Caco-2 (cell line): Measurements from ENCODE around the gene VAT1L. TPM values are rescaled to one million over a fixed set of nuclear protein-coding genes. Genes with fewer than 3 reads are reported as not detected.

Experiments used
- BruUV-seq: library from RNA; stranded (reverse); fragments of 400-500 nt; replicated peaks from 2 replicates; lab custom pipeline; 2021; lab: Mats Ljungman, UMichigan
- CTCF ChIA-PET: fragments of 300-600 bp; sonication (Branson Sonifier 250); formaldehyde crosslinking; loops from one replicate; lab custom pipeline; 2022; ENCODE audit warnings: antibody characterized with exemption; lab: Charles Lee
- POLR2A ChIA-PET: fragments of 300-600 bp; sonication (Branson Sonifier 250); formaldehyde crosslinking; loops from one replicate; lab custom pipeline; 2022; ENCODE audit warnings: antibody characterized with exemption; lab: Charles Lee
- DNase-seq, 2 experiments: peaks; one replicate each; pipeline versions ENCODE4 v3.0.0 to v3.0.0-alpha.2; 2020 to 2022
- H3K27me3 ChIP-seq: replicated peaks from 2 replicates; pipeline ENCODE4 v1.6.0; 2011; ENCODE audit warnings: low read length; ENCODE audit not compliant: control insufficient read depth, insufficient read depth
- H3K36me3 ChIP-seq: 2 replicates; pipeline ENCODE4 v1.5.1; 2011; ENCODE audit warnings: low read length; ENCODE audit not compliant: control insufficient read depth, insufficient read depth
- H3K4me1 ChIP-seq: fragments of 250-450 bp; sonication (Bioruptor Pico); 2 replicates; pipeline ENCODE4 v1.5.1; 2020; ENCODE audit warnings: mild to moderate bottlenecking
- H3K4me3 ChIP-seq: 2 replicates; pipeline ENCODE4 v1.5.1; 2011; ENCODE audit warnings: low read depth, mild to moderate bottlenecking, control low read depth, low read length
- H3K9me3 ChIP-seq: fragments of 250-450 bp; sonication (Bioruptor Pico); 2 replicates; pipeline ENCODE4 v1.5.1; 2020; ENCODE audit warnings: mild to moderate bottlenecking, moderate library complexity
- H3K27ac Mint-ChIP-seq: one replicate; pipeline ENCODE4 v1.8.0; 2022; ENCODE audit warnings: mixed read lengths; ENCODE audit not compliant: unreplicated experiment
- H3K27me3 Mint-ChIP-seq: one replicate; pipeline ENCODE4 v1.8.0; 2022; ENCODE audit warnings: mixed read lengths; ENCODE audit not compliant: insufficient read depth, unreplicated experiment
- H3K36me3 Mint-ChIP-seq: one replicate; pipeline ENCODE4 v1.8.0; 2022; ENCODE audit warnings: mild to moderate bottlenecking, mixed read lengths; ENCODE audit not compliant: insufficient read depth, unreplicated experiment
- H3K4me1 Mint-ChIP-seq: one replicate; pipeline ENCODE4 v1.8.0; 2022; ENCODE audit warnings: low read depth, mixed read lengths; ENCODE audit not compliant: unreplicated experiment
- H3K4me3 Mint-ChIP-seq: one replicate; pipeline ENCODE4 v1.8.0; 2022; ENCODE audit warnings: mild to moderate bottlenecking, moderate library complexity, mixed read lengths; ENCODE audit not compliant: unreplicated experiment
- H3K9me3 Mint-ChIP-seq: one replicate; pipeline ENCODE4 v1.8.0; 2022; ENCODE audit warnings: mixed read lengths; ENCODE audit not compliant: unreplicated experiment
- CTCF ChIP-seq, 2 experiments: fragments of 200-600 bp in 1 of 2; IDR thresholded peaks; 1 replicate in 1 of 2; 2 replicates in 1 of 2; pipeline versions ENCODE4 v1.5.1 to v1.8.0; 2011 to 2022; ENCODE audit warnings: antibody characterized with exemption in 1 of 2, control low read depth in 1 of 2, inconsistent platforms in 1 of 2, low read depth in 1 of 2, low read length in 1 of 2, mild to moderate bottlenecking in 1 of 2, moderate library complexity in 1 of 2; ENCODE audit not compliant: insufficient read depth in 1 of 2, severe bottlenecking in 1 of 2, unreplicated experiment in 1 of 2
- intact Hi-C: fragments of 100-400 bp; cut with micrococcal nuclease; formaldehyde crosslinking; loops from one replicate; pipeline ENCODE4 v1.10.0; 2022; ENCODE audit not compliant: unreplicated experiment
- total RNA-seq: library from RNA; stranded (reverse); gene quantifications from 2 replicates; pipeline ENCODE4 v1.2.3, GENCODE V29; 2022

The VAT1L gene
- total RNA-seq, 1 experiment from 2014 or later = not detected

- POLR2A ChIA-PET = no interaction called here
These were observed 24.6 kb downstream of the VAT1L start for GRCh38 chr16:77812856-77813500.

GRCh38 chr16:77816293-77816692, 27.9 kb downstream of the VAT1L start:
- Mint-ChIP-seq H3K36me3 (no peaks in the 10 kb centered on the region), H3K27ac (no peak overlapping the region), H3K27me3 (peaks cover 14% of the 10 kb centered on the region), H3K9me3 (no peaks in the 10 kb centered on the region), H3K4me3 (no peak overlapping the region), H3K4me1 (no peaks in the 10 kb centered on the region)
- H3K4me1 ChIP-seq = 0 out of 2 replicates have a peak, but pooled peaks cover 5% of the 10 kb centered on the region
- DNase-seq = no peak
- H3K9me3 ChIP-seq = no peaks in the 10 kb centered on the region
- H3K27me3 ChIP-seq = no peaks in the 10 kb centered on the region
- CTCF ChIA-PET = no interaction called here
- intact Hi-C loops = no loop called here
- POLR2A ChIA-PET = no interaction called here
- no peak for TF ChIP-seq CTCF (IDR thresholded peaks at IDR 0.05; ENCODE audit: insufficient read depth in 1 of 2, low read depth in 1 of 2, low read length in 1 of 2, severe bottlenecking in 1 of 2, unreplicated experiment in 1 of 2)
- no TSS peak for BruUV-seq
- H3K36me3 ChIP-seq = no peaks in the 10 kb centered on the region
- H3K4me3 ChIP-seq = no peak overlapping the region

More at GRCh38 chr16:77812856-77813500, 24.6 kb downstream of the VAT1L start:
- Histone ChIP-seq H3K36me3 (no peaks in the 10 kb centered on the region), H3K4me3 (no peak overlapping the region), H3K4me1 (0 out of 2 replicates have a peak, but pooled peaks cover 5% of the 10 kb centered on the region), H3K27me3 (no peaks in the 10 kb centered on the region), H3K9me3 (peaks cover 8% of the 10 kb centered on the region; the same call in 1 of the 2 replicates)
- no peak overlapping the region for H3K4me3 Mint-ChIP-seq
- DNase-seq = no peak
- no peak overlapping the region for H3K27ac Mint-ChIP-seq
- intact Hi-C loops = no loop called here
- H3K36me3 Mint-ChIP-seq = no peaks in the 10 kb centered on the region
- H3K4me1 Mint-ChIP-seq = no peaks in the 10 kb centered on the region
- CTCF ChIA-PET = no interaction called here
- no peaks in the 10 kb centered on the region for H3K9me3 Mint-ChIP-seq
- TF ChIP-seq CTCF (IDR thresholded peaks at IDR 0.05; ENCODE audit: insufficient read depth in 1 of 2, low read depth in 1 of 2, low read length in 1 of 2, severe bottlenecking in 1 of 2, unreplicated experiment in 1 of 2) = no peak
- BruUV-seq = no TSS peak
- peaks cover 9% of the 10 kb centered on the region for H3K27me3 Mint-ChIP-seq

GRCh38 chr16:77820340-77820739, 32.0 kb downstream of the VAT1L start:
- Mint-ChIP-seq H3K9me3 (no peaks in the 10 kb centered on the region), H3K27me3 (peaks cover 20% of the 10 kb centered on the region), H3K27ac (no peak overlapping the region), H3K36me3 (no peaks in the 10 kb centered on the region), H3K4me1 (no peaks in the 10 kb centered on the region), H3K4me3 (no peak overlapping the region)
- ChIA-PET CTCF (no interaction called here), POLR2A (no interaction called here)
- no peaks in the 10 kb centered on the region for H3K9me3 ChIP-seq
- no peaks in the 10 kb centered on the region; the same call in 1 of the 2 replicates for H3K27me3 ChIP-seq
- intact Hi-C loops = no loop called here
- no peak overlapping the region for H3K4me3 ChIP-seq
- BruUV-seq = no TSS peak
- no peak for TF ChIP-seq CTCF (IDR thresholded peaks at IDR 0.05; ENCODE audit: insufficient read depth in 1 of 2, low read depth in 1 of 2, low read length in 1 of 2, severe bottlenecking in 1 of 2, unreplicated experiment in 1 of 2)
- H3K36me3 ChIP-seq = no peaks in the 10 kb centered on the region
- H3K4me1 ChIP-seq = no peaks in the 10 kb centered on the region
- DNase-seq = no peak
